Measurements from ENCODE around the gene LAPTM4A. TPM values are rescaled to one million over a fixed set of nuclear protein-coding genes. Genes with fewer than 3 reads are reported as not detected.

LAPTM4A gene
- total and polyA plus RNA-seq, 2 experiments from 2014 or later: 255 to 455 TPM

DNA sequence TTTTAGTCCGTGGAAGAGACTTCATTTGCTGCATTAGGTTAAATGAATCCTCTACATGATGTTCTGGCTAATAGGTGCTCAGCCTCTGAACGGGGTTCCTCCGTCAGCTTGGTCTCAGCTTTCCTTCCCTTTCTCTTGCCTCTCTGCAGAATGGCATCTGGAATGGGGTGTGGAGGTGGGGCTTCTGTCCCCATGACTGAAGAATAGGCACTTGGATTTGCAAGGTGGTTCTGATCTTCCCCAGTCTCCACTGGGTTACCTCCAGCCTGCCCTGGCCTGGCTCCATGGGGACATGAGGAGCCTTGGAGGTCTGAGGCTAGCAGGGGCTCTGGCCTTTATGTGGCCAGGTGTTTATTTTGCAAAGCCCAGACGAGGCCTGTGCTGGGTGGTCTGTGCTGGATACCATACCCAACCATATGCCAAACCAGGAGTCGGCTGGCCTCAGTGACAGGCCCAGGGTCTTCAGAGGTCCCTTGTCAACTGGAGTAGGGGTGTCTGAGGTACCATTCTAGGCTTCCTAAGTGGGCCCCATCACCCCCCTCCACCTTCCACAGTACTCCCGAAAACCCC, 28.2 kb upstream of the LAPTM4A start:
- H3K4me2 ChIP-seq: no peak overlapping the region
- 88% methylated on average over 6 of the region's 6 CpGs for WGBS (ENCODE audit: low lambda C conversion rate, missing lambda C conversion rate)
- TF ChIP-seq EZH2 (IDR thresholded peaks at IDR 0.05; ENCODE audit: borderline replicate concordance) (no peak), EZH2phosphoT487 (IDR thresholded peaks at IDR 0.05; ENCODE audit: low read depth, severe bottlenecking, unreplicated experiment) (no peak)
- TF ChIP-seq, protein P1, sequence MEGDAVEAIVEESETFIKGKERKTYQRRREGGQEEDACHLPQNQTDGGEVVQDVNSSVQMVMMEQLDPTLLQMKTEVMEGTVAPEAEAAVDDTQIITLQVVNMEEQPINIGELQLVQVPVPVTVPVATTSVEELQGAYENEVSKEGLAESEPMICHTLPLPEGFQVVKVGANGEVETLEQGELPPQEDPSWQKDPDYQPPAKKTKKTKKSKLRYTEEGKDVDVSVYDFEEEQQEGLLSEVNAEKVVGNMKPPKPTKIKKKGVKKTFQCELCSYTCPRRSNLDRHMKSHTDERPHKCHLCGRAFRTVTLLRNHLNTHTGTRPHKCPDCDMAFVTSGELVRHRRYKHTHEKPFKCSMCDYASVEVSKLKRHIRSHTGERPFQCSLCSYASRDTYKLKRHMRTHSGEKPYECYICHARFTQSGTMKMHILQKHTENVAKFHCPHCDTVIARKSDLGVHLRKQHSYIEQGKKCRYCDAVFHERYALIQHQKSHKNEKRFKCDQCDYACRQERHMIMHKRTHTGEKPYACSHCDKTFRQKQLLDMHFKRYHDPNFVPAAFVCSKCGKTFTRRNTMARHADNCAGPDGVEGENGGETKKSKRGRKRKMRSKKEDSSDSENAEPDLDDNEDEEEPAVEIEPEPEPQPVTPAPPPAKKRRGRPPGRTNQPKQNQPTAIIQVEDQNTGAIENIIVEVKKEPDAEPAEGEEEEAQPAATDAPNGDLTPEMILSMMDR (IDR thresholded peaks at IDR 0.05; ENCODE audit: poor library complexity): no peak
- H3K27ac ChIP-seq: no peak overlapping the region
- no peaks in the 10 kb centered on the region for H3K9me2 ChIP-seq (replicated peaks; ENCODE audit: insufficient read depth)
- H3K27me3 ChIP-seq: no peaks in the 10 kb centered on the region
- H3K4me3 ChIP-seq: no peak overlapping the region
- no peaks in the 10 kb centered on the region for H3K36me3 ChIP-seq (replicated peaks; ENCODE audit: insufficient read depth, low read depth)
- peaks cover under 1% of the 10 kb centered on the region for H3K4me1 ChIP-seq (ENCODE audit: insufficient read depth)
- H3K9me3 ChIP-seq (ENCODE audit: low read depth): no peaks in the 10 kb centered on the region
- no peak overlapping the region for H2AFZ ChIP-seq
- no peak for DNase-seq (ENCODE audit: low spot score)
- H3K79me2 ChIP-seq: no peaks in the 10 kb centered on the region
- no peaks in the 10 kb centered on the region for H4K20me1 ChIP-seq (ENCODE audit: insufficient read depth, poor library complexity, severe bottlenecking)

DNA sequence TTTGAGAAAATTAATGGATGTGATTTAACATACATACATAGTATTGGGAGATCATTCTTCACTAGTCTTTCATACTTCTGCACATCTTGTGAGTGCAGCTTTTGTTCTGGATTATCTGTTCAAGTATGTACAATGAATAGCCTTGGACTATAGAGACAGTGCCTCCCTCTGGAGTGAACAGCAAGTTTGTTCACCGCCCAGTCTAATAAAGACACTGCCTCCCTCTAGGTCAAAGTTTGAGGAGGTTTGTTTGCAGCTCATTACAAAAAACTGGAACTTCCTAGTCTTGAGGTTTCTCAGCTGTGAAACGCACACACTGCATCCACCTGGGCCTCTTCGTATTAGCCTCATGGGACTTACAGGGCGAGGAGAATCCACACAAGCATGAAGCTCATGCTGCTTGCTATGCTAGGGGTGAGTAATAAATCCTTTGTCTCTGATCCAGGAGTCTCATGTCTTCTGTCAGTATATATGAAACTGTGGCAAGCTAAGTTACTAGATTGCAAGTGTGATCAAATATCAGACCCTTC, 26.0 kb upstream of the LAPTM4A start:
- Histone ChIP-seq H3K27me3 (no peaks in the 10 kb centered on the region), H3K9me2 (replicated peaks; ENCODE audit: insufficient read depth) (no peaks in the 10 kb centered on the region), H3K9me3 (ENCODE audit: low read depth) (no peaks in the 10 kb centered on the region), H3K36me3 (replicated peaks; ENCODE audit: insufficient read depth, low read depth) (no peaks in the 10 kb centered on the region), H3K79me2 (no peaks in the 10 kb centered on the region), H3K4me3 (no peak overlapping the region), H3K4me2 (no peak overlapping the region), H4K20me1 (ENCODE audit: insufficient read depth, poor library complexity, severe bottlenecking) (no peaks in the 10 kb centered on the region), H2AFZ (no peak overlapping the region), H3K4me1 (ENCODE audit: insufficient read depth) (peaks cover 14% of the 10 kb centered on the region), H3K27ac (no peak overlapping the region)
- 92% methylated on average over 4 of the region's 4 CpGs for WGBS (ENCODE audit: low lambda C conversion rate, missing lambda C conversion rate)
- TF ChIP-seq EZH2phosphoT487 (IDR thresholded peaks at IDR 0.05; ENCODE audit: low read depth, severe bottlenecking, unreplicated experiment) (no peak), EZH2 (IDR thresholded peaks at IDR 0.05; ENCODE audit: borderline replicate concordance) (no peak)
- TF ChIP-seq, protein P1 (IDR thresholded peaks at IDR 0.05; ENCODE audit: poor library complexity): no peak
- DNase-seq (ENCODE audit: low spot score): no peak

DNA sequence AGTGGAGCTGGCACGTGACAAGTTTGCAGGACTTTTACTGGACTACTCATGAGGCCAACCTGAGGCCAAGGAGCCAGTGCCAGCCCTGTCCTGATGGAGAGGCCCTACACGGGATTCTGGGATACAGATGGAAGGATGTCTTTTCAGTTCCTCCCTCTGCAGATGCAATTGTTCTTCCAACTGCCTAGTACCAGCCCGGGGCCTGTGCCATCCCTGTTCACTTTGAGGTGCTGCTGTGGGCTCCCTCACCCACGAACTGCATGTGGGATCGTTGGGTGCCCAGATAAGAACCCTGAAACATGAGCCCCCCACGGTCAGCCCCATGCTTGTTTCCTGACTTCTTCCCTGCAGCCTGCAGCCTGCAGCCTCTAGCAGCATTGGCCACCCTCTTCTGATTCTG, 25.3 kb upstream of the LAPTM4A start:
- Histone ChIP-seq H3K36me3 (replicated peaks; ENCODE audit: insufficient read depth, low read depth) (no peaks in the 10 kb centered on the region), H4K20me1 (ENCODE audit: insufficient read depth, poor library complexity, severe bottlenecking) (no peaks in the 10 kb centered on the region), H3K4me2 (no peak overlapping the region), H3K9me3 (ENCODE audit: low read depth) (no peaks in the 10 kb centered on the region), H3K4me1 (ENCODE audit: insufficient read depth) (peaks cover 20% of the 10 kb centered on the region), H3K4me3 (no peak overlapping the region), H2AFZ (no peak overlapping the region), H3K27me3 (no peaks in the 10 kb centered on the region), H3K27ac (no peak overlapping the region), H3K9me2 (replicated peaks; ENCODE audit: insufficient read depth) (no peaks in the 10 kb centered on the region), H3K79me2 (no peaks in the 10 kb centered on the region)
- TF ChIP-seq EZH2 (IDR thresholded peaks at IDR 0.05; ENCODE audit: borderline replicate concordance) (no peak), EZH2phosphoT487 (IDR thresholded peaks at IDR 0.05; ENCODE audit: low read depth, severe bottlenecking, unreplicated experiment) (no peak)
- TF ChIP-seq, protein P1 (IDR thresholded peaks at IDR 0.05; ENCODE audit: poor library complexity): no peak
- 88% methylated on average over 6 of the region's 6 CpGs for WGBS (ENCODE audit: low lambda C conversion rate, missing lambda C conversion rate)
- DNase-seq (ENCODE audit: low spot score): no peak
